Stimulated activated CD4-positive, alpha-beta T cell treated with anti-CD3 and anti-CD28 coated beads, Interleukin-2, amount 100 ng/mL, for 24 hours (primary cell): ENCODE results near the gene PXDC1.
"Not testable (repeated sequence)": the region's sequence is repeated elsewhere in the genome, so short reads cannot be mapped to it uniquely, and the experiment has no call there.

ENCODE experiments used
- DNase-seq, 2 donors: peaks; one replicate each; pipeline ENCODE4 v3.0.0-alpha.2; 2020

The PXDC1 gene

DNA sequence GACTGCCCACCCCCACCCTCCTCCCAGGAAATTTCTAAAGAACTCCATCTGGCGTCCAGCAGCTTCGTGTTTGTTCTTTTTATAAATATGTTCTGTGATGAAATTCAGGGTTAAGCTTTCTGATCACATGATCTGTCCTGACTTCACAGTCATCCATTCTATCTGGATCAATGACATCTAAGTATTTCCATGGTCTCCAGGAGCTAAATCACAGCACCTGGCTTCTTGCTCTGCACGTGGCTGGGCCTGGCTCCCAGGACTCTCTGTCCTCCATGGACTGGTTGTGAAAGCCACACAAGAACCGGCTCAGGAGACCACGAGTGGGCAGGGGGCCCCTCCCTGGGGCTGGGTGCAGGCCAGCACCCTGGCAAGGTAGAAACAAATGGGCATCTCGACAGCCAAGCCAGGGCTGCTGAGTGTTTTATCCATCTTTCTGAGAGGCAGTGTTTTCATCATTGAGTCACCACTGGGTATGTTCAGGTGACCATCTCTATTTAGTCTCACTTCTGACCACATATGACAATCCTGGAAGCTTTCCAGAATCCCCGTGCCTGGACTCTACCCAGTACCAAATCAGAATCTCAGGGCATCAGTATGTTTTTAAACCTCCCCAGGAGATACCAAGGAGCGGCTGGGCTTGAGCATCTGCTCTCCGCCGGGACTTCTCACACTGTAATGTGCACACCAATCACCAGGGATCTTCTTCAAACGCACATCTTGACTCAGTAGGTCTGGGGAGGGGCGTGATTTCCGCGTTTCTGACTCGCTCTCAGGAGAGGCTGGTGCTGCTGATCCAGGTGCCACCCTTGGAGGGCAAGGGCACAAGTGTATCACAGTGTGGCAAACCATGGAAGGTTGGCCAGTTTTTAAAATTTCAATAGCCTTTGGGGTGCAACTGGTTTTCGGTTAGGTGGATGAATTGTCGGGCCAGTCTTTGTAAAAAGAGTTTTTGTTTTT, 31.6 kb upstream of the PXDC1 start:
- DNase-seq, result no peak

DNA sequence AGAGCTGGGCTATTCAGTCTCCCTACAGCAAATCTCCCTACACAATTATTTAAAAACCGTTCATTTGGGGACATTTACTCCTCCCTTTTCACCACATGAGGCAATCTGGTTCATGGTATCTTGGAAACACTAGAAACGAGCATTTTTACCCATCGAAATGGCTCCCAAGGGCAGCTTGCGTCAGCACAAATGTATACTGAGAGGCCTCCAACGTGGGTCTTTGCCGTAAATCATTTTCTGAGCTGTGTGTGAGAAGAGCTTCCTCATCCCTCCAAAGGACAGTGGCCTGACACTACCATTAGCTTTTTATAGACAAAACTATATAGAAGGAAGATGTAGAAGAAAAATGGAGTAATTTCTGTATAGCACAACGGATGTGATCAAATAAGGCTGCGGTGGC, 30.0 kb upstream of the PXDC1 start:
- no peak for DNase-seq

DNA sequence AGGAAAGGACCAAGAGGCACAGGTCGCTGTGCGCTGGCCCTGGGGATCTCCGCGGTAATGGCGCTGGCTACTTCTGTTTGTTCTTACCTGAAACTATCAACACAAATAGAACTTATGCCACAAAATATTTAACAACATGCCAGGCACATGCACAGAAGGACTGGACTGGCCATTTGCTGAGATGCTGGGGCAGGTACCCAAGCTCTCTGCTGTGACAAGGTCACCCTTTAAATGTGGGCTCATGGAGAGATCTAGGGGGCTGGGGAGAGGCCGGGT, 28.0 kb upstream of the PXDC1 start:
- no peak for DNase-seq

DNA sequence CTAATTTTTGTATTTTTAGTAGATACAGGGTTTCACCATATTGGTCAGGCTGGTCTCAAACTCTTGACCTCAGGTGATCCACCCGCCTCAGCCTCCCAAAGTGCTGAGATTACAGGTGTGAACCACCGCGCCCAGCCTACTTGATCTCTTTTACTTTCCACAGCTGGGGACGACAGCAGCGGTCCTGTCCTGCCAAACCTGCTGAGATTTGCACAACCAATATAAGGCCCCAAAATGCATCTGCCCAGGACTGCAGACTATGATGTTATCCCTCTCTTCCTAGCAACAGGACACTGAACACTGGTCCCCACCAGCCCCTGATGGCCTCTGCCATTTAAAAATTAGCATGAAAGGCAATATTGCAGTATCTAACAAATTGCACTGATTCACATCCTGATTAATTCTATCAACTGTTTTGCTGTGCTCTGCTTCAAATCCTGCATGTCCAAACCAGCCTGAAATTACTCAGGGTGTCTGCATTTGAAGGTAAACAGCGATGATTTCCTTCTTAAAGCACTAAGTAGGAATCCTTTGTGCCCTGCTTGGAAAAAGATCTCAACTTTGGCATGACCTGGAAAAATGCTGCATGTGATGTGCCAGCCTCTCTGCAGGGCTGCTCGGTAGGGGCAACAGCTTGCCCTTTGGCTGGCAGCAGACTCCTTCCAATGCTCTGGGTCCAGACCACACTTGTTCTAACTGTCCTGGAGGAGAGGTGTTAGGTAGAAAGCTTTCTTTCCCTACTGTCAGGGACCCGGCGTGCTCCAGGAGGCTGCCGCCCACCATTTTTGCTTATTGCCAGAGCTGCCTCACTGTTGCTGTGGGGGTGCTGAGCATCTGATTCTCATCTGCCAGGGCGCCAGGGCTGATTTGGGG, 27.4 kb upstream of the PXDC1 start:
- DNase-seq, result no peak

DNA sequence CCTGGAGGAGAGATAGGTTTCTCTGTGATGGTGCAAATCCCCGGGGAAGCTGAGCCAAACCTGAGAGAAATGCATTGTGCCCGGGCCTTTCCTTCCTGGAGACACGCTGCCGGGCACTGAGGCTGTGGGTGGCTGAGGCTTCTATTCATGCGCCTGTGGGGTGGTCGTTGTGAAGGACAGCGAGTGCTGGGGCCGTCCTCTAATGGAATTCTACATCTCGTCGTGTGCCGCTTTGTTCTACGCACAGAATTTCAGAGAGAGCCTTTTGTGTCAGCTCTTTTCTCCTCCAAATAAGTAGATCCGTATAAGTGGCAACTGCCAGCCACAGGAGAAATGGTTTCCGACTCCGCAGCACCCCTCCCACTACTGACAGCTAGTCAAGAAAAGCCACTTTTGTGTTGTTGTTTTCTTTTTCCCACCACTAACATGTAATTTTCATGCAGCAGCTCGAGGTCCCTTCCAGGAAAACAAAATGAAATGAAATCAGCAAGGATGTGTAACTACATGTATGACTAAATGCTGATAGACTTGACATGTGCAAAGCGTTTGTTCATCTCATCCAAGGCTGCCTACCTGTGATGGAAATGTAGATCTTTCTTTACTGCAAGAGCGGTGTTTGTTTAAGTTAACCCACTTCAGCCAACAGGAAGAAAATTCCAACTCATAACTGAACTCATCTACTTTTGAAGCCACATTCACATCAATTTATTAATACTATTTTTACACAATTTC, 26.4 kb upstream of the PXDC1 start:
- no peak for DNase-seq

DNA sequence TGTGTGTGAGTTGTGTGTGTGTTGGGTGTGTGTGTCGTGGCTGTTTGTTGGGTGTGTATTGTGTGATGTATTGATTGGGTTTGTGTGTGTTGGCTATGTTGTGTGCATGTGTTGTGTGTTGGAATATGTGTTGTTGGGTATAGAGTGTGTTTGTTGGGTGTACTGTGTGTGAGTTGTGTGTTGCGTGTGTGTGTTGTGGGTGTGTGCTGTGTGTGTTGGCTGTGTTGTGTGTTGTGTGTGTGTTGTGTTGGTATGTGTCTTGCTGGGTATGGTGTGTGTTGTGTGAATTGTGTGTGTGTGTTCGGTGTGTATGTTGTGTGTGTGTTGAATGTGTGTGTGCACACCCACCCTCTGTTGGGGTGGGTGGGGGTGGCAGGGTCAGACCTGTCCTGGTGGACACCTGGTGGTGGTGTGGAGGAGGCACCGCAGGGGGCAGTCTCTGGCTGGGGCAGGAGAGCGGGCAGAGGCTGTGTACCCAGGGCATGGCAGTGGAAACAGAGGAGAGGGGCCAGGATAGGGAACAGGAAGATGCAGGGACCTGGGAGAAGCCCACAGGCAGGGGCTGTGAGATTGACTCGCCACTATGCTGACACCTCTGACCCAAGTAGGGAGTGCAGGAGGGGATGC, 25.5 kb upstream of the PXDC1 start:
- DNase-seq, result no peak

- no peak for DNase-seq
Observed at GRCh38 chr6:3775847-3776246, 24.3 kb upstream of the PXDC1 start.

DNA sequence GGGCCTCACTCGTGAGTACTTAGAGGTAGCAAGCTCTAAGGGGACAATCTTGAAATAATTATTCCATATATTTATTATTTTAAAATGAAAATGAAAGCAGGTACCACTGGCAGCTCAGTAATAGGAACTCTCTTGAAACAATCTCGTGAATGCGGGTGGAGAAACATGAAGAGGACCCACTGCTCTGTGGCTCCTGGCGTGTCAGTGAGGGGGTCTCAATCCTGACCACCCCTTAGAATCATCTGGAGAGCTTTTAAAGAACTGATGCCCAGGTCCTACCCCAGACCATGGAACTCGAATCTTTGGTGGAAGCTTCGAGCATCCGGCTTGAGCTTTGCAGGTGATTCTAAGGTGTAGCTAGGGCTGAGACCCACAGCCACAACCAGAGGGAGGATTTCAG, 23.9 kb upstream of the PXDC1 start:
- no peak for DNase-seq

DNA sequence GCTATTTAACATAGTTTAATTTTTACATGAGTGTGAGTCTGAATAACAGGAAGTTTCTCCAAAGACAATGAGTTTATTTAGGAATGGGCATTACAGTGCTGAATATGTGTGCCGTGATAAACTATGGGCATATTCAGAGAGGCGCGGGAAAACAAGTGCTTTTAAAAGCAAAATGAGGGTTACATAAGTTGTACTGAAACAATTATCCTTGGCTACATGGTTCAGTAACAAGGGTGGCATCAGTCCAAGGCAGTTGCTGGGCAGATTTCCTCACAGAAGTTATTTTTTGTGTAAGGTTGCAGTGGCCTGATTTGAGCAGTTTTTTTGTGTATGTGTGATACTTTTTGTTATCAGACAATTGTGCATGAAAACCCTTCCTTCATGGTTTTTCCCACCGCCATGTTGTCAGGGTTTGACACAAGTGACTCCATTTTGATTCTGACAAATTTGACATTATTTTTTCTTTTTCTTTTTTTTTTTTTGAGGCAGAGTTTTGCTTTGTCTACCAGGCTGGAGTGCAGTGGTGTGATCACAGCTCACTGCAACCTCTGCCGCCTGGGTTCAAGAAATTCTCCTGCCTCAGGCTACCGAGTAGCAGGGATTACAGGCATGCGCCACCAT, 22.3 kb upstream of the PXDC1 start:
- DNase-seq, result no peak

- not testable (repeated sequence) for DNase-seq
Observed at GRCh38 chr6:3772127-3772999, 20.9 kb upstream of the PXDC1 start.

- DNase-seq, result no peak
Observed at GRCh38 chr6:3771407-3772011, 20.0 kb upstream of the PXDC1 start.

DNA sequence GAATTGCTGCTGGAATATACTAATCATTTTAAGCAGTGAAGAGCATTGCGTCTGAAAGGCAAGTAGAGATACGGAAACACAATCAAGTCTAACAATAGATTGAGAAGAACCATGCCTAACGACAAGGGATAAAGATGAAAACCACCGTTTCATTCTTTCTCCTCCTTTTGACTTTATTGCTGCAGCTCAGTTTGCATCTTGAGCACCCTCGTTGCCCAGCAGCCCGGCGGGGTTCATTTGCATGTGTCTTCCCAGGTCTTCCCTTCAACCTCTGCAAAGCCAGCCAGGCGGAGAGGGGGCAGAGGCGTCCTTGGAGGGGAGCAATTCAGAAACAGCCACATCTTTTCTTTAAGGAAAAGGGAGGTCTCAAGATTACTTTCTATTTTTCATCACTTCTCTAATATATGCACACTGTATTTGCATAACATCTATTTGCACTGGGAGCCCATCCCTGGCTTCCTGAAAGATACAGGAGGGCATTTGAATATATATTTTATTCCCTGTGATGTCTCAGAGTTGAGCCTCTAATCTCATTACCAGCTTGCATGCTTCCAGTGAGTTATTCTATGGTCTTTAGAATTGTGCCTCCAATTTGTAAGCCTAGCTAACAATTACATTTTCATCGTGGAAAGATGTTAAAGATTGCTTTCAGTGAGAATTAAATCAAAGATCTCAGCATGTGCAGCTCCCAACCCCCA, 18.7 kb upstream of the PXDC1 start:
- no peak for DNase-seq

DNA sequence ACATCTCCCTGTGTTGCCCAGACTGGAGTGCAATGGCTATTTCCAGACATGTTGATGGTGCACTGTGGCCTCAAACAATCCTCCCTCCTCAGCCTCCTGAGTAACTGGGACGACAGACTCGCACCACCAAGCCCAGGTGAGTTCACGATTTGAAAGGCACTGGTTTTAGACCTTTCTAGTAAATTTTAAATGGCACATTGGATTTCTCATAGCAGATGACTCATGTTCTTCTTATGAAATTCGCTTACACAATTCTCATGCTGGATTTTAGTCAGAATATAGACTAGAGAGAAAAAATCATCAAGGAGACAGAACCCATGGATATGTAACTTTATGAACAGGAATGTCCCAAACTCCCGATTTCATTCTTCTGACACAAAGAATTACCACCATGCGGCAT, 18.1 kb upstream of the PXDC1 start:
- DNase-seq, result no peak

DNA sequence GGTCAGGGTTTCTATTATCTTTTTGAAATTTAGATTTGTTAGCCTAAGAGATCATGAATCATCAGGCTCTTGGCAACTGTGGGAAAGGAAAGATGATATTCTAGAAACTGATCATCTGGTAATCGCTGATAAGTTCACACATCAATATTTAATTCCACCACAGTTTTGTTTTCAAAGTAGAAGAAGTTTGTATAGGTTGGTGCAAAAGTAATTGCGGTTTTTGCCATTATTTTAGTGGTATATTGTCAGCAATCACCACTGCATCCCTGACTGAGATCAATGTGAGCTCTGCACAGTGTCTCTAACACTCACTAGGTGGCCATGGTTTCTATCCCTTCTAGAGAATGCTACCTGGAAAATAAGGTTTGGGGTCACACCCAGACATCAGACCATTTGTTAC, 17.0 kb upstream of the PXDC1 start:
- no peak for DNase-seq

DNA sequence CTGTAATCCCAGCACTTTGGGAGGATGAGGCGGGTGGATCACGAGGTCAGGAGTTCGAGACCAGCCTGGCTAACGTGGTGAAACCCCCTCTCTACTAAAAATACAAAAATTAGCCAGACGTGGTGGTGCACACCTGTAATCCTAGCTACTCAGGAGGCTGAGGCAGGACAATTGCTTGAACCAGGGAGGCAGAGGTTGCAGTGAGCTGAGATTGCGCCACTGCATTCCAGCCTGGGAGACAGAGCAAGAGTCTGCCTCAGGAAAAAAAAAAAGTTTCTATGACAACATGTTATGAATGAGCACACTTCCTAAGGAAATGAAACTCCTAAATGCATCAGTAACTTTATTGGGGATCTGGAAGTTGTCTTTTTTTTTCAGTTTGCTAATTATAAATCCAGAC, 16.0 kb upstream of the PXDC1 start:
- DNase-seq, result not testable (repeated sequence)

- no peak for DNase-seq
Observed at GRCh38 chr6:3766214-3766613, 14.7 kb upstream of the PXDC1 start.

- DNase-seq, result no peak
Observed at GRCh38 chr6:3765415-3765814, 13.9 kb upstream of the PXDC1 start.

DNA sequence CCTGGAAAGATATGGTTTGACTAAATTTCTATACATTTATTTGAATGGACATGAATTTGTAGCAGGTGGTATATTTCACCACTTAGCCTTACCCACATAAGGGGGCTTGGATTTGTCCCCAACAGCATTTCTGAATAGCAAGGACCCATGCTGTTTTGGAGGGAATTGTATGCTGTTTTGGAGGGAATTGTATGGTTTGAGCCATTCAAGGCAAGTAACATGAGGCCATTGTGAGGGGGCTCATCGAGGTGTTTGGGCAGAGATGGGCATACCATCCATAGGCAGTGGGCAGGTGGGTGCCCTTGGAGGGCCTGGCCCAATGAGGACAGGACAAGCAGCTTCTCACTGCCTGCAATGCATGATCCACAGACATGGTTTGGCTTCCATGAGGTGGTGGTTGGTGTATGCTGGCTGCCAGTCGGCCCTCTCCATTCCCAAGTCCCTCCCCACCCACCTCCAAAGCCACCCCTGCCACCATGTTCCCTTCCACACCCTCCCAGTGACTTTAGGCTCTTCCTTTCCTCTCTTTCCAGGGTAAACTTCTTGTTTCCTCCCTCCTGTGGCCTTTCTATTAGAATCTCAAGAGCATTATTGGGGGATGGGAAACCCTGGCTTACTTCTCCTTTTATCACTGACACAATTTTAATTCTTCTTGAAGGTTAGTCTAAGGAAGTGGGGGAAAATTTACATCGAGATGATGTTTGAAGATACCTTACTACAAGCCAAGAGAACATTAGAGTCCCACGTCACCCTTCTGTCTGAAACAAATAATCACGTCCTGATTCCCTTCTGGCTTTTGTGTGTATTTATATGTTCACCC, 13.2 kb upstream of the PXDC1 start:
- DNase-seq, result no peak

DNA sequence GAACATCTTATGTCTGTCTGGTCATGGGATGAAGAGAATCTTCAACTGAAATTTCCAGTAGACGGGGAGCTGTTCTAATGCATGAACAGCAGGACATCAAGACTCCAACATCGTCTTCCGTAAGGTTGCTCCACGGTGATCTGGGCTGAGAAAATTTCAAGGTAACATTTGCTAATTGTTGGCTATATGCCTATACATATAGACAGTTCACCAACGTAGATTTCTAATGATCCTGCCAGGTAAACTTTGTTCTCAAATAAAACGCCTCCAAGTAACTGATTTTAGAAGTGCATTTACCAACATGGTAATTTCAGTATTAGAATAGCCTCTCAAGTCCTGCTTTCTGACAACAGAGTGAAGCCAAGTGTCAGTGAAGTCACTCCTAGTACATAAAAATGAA, 11.3 kb upstream of the PXDC1 start:
- DNase-seq, result no peak

DNA sequence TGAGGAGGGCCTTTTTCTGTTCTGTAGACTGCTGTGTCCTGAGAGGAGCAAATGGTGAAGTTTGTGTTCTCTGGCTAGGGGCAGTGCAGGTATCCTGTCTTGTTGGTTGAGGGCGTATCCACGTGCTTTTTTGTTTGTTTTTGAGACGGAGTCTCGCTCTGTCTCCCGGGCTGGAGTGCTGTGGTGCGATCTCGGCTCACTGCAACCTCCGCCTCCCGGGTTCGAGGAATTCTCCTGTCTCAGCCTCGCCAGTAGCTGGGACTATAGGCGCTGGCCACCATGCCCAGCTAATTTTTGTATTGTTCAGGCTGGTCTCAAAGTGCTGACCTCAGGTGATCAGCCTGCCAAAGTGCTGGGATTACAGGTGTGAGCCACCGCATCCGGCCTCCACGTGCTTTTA, 10.8 kb upstream of the PXDC1 start:
- DNase-seq, result no peak
